Nephron progenitor cell (in vitro differentiated cells): ENCODE results near the gene GPR32.
"Not testable (repeated sequence)": the region's sequence is repeated elsewhere in the genome, so short reads cannot be mapped to it uniquely, and the experiment has no call there.

Experiments
- DNase-seq: peaks from one replicate; pipeline ENCODE4 v3.0.0; 2021
- H3K27ac Mint-ChIP-seq: 2 replicates; pipeline ENCODE4 v1.8.0; 2021; ENCODE audit warnings: mild to moderate bottlenecking, moderate library complexity, mixed read lengths
- H3K27me3 Mint-ChIP-seq: 2 replicates; pipeline ENCODE4 v1.8.0; 2021; ENCODE audit warnings: mild to moderate bottlenecking, low read depth, mixed read lengths; ENCODE audit not compliant: poor library complexity
- H3K36me3 Mint-ChIP-seq: 2 replicates; pipeline ENCODE4 v1.8.0; 2021; ENCODE audit warnings: low read depth, mixed read lengths
- H3K4me1 Mint-ChIP-seq: 2 replicates; pipeline ENCODE4 v1.8.0; 2021; ENCODE audit warnings: mixed read lengths
- H3K4me3 Mint-ChIP-seq: 2 replicates; pipeline ENCODE4 v1.8.0; 2021; ENCODE audit warnings: mild to moderate bottlenecking, moderate library complexity, mixed read lengths
- H3K9me3 Mint-ChIP-seq: 2 replicates; pipeline ENCODE4 v1.8.0; 2021; ENCODE audit warnings: mild to moderate bottlenecking, moderate library complexity, mixed read lengths
- TF ChIP-seq, protein P1 (sequence below): fragments of 200-600 bp; sonication (generic); IDR thresholded peaks from 2 replicates; pipeline ENCODE4 v1.5.0; 2021; ENCODE audit warnings: antibody characterized with exemption

Gene GPR32

DNA sequence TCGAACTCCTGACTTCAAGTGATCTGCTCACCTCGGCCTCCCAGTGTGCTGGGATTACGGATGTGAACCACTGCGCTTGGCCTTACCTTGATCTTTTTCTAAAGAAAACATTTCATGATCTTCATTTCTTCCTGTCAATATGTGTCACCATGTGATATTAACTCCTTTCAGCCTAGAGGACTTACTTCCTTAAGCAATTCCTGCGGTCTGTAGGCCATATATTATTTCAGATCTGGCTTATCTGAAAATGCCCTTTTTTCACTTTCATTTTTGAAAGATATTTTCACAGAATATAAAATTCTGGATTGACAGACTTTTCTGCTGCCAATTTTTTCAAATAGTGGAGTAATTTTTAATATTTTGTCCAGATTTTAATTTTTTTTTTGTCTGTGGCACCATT is 2.0 kb upstream of the GPR32 start:
- TF ChIP-seq, protein P1, sequence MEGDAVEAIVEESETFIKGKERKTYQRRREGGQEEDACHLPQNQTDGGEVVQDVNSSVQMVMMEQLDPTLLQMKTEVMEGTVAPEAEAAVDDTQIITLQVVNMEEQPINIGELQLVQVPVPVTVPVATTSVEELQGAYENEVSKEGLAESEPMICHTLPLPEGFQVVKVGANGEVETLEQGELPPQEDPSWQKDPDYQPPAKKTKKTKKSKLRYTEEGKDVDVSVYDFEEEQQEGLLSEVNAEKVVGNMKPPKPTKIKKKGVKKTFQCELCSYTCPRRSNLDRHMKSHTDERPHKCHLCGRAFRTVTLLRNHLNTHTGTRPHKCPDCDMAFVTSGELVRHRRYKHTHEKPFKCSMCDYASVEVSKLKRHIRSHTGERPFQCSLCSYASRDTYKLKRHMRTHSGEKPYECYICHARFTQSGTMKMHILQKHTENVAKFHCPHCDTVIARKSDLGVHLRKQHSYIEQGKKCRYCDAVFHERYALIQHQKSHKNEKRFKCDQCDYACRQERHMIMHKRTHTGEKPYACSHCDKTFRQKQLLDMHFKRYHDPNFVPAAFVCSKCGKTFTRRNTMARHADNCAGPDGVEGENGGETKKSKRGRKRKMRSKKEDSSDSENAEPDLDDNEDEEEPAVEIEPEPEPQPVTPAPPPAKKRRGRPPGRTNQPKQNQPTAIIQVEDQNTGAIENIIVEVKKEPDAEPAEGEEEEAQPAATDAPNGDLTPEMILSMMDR = no peak
- Mint-ChIP-seq H3K9me3 (no peaks in the 10 kb centered on the region), H3K27ac (no peak overlapping the region), H3K4me3 (no peak overlapping the region), H3K4me1 (no peaks in the 10 kb centered on the region), H3K36me3 (no peaks in the 10 kb centered on the region), H3K27me3 (peaks cover 30% of the 10 kb centered on the region)
- no peak for DNase-seq

DNA sequence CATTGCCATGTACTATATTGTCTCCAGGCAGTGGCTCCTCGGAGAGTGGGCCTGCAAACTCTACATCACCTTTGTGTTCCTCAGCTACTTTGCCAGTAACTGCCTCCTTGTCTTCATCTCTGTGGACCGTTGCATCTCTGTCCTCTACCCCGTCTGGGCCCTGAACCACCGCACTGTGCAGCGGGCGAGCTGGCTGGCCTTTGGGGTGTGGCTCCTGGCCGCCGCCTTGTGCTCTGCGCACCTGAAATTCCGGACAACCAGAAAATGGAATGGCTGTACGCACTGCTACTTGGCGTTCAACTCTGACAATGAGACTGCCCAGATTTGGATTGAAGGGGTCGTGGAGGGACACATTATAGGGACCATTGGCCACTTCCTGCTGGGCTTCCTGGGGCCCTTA is 624 bp downstream of the GPR32 start:
- H3K27ac Mint-ChIP-seq = no peak overlapping the region
- no peak overlapping the region for H3K4me3 Mint-ChIP-seq
- TF ChIP-seq, protein P1 = no peak
- H3K9me3 Mint-ChIP-seq = no peaks in the 10 kb centered on the region
- no peak for DNase-seq
- no peaks in the 10 kb centered on the region for H3K4me1 Mint-ChIP-seq
- no peaks in the 10 kb centered on the region for H3K36me3 Mint-ChIP-seq
- peaks cover 44% of the 10 kb centered on the region for H3K27me3 Mint-ChIP-seq

DNA sequence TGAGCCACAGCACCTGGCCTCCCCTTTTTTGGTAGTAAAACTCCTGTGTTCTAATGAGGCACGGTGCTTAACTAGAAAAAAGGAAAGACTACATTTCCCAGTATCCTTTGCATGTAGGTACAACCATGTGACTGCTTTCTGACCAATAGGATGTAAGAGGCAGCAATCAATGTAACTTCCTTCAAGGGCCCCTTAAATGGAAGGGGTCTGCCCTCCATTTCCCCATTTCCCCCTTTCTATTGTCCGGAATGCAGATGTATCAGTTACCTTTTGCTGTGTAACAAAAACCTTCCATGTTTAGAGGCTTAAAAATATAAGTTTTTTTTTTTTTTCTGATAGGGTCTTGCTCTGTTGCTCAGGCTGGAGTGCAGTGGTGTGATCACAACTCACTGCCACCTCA is 2.2 kb downstream of the GPR32 start:
- TF ChIP-seq, protein P1 = no peak
- no peaks in the 10 kb centered on the region for H3K36me3 Mint-ChIP-seq
- H3K27ac Mint-ChIP-seq = no peak overlapping the region
- H3K9me3 Mint-ChIP-seq = peaks cover 9% of the 10 kb centered on the region
- no peaks in the 10 kb centered on the region for H3K4me1 Mint-ChIP-seq
- no peak for DNase-seq
- H3K27me3 Mint-ChIP-seq = peaks cover 54% of the 10 kb centered on the region
- no peak overlapping the region for H3K4me3 Mint-ChIP-seq

DNA sequence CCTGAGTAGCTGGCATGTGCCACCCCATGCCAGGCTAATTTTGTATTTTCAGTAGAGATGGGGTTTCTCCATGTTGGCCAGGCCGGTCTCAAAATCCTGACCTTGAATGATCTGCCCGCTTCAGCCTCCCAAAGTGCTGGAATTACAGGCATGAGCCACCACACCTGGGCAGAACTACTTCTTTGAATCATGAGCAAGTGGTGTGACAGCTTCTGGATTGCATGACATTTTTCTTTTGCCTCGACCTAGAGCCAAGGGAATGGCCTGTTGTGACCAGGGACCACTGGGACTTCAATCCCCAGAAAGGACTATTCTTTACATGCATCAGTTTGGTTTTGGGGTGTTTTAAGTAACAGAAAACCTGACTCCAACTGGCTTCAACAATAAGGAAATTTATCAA is 2.6 kb downstream of the GPR32 start:
- Mint-ChIP-seq H3K27me3 (peaks cover 56% of the 10 kb centered on the region), H3K9me3 (peaks cover 13% of the 10 kb centered on the region)
- H3K4me1 Mint-ChIP-seq, H3K4me3 Mint-ChIP-seq, H3K27ac Mint-ChIP-seq, DNase-seq, H3K36me3 Mint-ChIP-seq: not testable (repeated sequence)

DNA sequence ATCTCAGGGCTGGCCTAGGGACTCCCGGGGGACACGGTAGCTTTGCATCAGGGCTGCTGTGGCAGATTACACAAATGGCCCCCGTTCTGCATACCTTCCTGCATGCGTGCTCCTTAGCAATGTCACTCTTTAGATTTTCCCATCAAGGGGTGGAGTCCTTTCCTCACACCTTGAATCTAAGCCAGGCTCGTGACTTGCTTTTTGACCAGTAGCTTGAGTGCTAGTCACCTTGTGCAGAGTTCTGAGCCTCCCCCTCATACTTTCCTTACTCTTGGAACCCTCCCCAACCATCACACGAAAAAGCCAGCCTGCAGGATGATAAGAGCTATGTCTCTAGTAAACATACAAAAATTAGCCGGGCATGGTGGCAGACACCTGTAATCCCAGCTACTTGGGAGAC is 3.2 kb downstream of the GPR32 start:
- Mint-ChIP-seq H3K9me3 (peaks cover 15% of the 10 kb centered on the region), H3K27me3 (peaks cover 56% of the 10 kb centered on the region)
- H3K4me1 Mint-ChIP-seq, H3K27ac Mint-ChIP-seq, H3K4me3 Mint-ChIP-seq, H3K36me3 Mint-ChIP-seq, DNase-seq: not testable (repeated sequence)

DNA sequence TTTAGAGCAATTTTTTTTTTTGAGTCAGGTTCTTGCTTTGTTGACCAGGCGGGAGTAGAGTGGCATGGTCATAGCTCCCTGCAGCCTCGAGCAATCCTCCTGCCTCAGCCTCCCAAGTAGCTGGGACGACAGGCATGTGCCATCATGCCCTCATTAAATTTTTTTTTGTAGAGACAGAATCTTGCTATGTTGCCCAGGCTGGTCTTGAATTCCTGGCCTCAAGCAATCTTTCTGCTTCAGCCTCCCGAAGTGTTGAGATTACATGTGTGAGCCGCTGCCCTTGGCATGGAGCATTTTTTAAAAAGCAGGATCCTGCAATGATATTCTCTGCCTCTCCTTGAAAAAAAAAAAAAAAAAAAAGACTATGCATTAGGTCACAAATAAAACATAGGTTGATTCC is 5.9 kb downstream of the GPR32 start:
- Mint-ChIP-seq H3K9me3 (peaks cover 23% of the 10 kb centered on the region), H3K4me1 (peaks cover 31% of the 10 kb centered on the region), H3K36me3 (no peaks in the 10 kb centered on the region), H3K4me3 (no peak overlapping the region), H3K27me3 (peaks cover 80% of the 10 kb centered on the region), H3K27ac (no peak overlapping the region)
- DNase-seq = no peak
- TF ChIP-seq, protein P1 = no peak

DNA sequence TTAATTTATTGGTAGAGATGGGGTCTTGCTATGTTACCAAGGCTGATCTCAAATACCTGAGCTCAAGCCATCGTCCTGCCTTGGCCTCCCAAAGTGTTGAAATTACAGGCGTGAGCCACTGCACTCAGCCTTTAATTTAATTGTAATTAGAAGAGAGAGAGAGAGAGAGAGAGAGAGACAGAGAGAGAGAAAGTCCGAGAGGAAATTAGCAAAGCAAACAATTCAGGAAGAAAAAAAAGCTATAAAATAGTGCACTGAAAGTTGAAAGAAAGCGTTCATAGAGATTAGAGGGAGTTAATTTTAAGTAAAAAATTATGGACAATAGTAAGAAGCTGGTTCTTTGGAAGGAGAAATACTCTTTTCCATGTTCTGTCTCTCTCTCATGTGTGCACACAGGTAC is 7.0 kb downstream of the GPR32 start:
- Mint-ChIP-seq H3K27me3 (peaks cover 89% of the 10 kb centered on the region), H3K4me1 (peaks cover 31% of the 10 kb centered on the region), H3K4me3 (no peak overlapping the region), H3K36me3 (no peaks in the 10 kb centered on the region), H3K9me3 (peaks cover 23% of the 10 kb centered on the region), H3K27ac (no peak overlapping the region)
- TF ChIP-seq, protein P1 = no peak
- no peak for DNase-seq
